ENCODE data around the gene TIGD1.
A peak's percentile ranks its signal among the peaks of the same experiment; 100 is the strongest.

TIGD1 gene

DNA sequence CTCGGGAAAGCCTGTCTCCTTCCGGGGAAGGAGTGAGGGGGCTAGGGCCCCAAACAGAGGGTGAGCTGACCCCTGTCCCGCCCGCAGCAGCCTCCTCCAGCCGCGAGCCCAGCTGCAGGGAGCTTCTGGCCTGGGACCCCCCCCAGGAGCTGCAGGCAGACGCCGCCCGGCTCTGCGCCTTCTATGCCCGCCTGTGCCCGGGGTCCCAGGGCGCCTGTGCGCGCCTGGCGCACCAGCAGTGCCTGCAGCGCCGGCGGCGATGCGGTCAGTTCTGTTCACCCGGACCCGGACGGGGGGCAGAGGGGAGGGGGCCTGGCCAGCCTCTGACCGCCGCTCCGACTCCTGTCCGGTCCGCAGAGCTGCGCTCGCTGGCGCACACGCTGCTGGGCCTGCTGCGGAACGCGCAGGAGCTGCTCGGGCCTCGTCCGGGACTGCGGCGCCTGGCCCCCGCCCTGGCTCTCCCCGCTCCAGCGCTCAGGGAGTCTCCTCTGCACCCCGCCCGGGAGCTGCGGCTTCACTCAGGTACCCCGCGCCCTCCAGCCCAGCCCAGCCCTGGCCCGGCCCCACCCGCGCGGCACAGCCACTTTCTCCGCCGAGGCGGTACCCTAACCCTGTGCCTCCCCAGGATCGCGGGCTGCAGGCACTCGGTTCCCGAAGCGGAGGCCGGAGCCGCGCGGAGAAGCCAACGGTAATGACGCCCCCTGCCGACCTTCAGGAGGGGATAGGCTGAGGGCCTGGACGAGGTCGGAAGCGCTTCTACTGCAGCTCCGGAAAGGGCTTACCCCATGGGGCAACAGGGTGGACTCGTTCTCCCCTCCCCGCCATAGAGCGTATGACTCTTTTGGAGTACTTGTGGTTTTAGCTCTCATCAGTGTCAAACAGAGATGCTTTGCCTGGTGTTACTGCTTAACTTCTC is 26.4 kb downstream of the TIGD1 start:
- no peak for DNase-seq (ENCODE audit: low read depth)

DNA sequence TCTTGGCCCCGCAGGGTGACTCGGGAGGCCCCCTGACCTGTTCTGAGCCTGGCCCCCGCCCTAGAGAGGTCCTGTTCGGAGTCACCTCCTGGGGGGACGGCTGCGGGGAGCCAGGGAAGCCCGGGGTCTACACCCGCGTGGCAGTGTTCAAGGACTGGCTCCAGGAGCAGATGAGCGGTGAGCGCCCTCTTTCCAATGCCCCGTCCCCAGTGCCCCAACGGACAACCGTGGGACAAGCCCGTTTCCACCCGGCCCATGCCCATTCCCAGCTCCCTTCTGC is 27.0 kb downstream of the TIGD1 start:
- no peak for DNase-seq (ENCODE audit: low read depth)

GRCh38 chr2:232522623-232523401 is 27.5 kb downstream of the TIGD1 start:
- no peak for DNase-seq (ENCODE audit: low read depth)

- DNase-seq (ENCODE audit: low read depth) = peak; percentile 41
Observed at GRCh38 chr2:232521959-232522622, 28.3 kb downstream of the TIGD1 start.

GRCh38 chr2:232521098-232521497 is 29.3 kb downstream of the TIGD1 start:
- DNase-seq (ENCODE audit: low read depth) = no peak

- DNase-seq (ENCODE audit: low read depth) = no peak
Observed at GRCh38 chr2:232520489-232520888, 29.9 kb downstream of the TIGD1 start.

GRCh38 chr2:232519581-232520438 is 30.5 kb downstream of the TIGD1 start, which contains the start of gene PRSS56:
TSS of gene PRSS56 (plus strand) at chr2:232520388. CDS start at chr2:232520599, 211 bp downstream.
- DNase-seq (ENCODE audit: low read depth) = no peak

- DNase-seq (ENCODE audit: low read depth) = no peak
Observed at GRCh38 chr2:232518844-232519243, 31.5 kb downstream of the TIGD1 start.

GRCh38 chr2:232516551-232516950 is 33.8 kb downstream of the TIGD1 start:
- no peak for DNase-seq (ENCODE audit: low read depth)

DNA sequence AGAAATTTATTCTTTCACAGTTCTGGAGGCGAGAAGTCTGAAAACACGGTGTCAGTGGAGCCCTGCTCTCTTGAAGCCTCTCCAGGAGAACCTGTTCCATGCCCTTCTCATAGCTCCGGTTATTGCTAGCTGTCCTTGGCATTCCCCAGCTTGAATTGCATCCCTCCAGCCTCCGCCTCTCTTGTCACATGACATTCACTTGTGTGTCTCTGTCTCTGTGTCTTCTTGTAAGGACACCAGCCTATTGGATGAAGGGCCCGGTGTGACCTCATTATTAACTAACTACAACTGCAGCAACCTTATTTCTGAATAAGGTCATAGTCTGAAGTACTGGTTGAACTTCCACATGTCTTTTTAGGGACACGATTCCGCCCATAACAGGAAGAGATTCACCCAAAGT is 34.7 kb downstream of the TIGD1 start:
- DNase-seq (ENCODE audit: low read depth) = no peak

- DNase-seq (ENCODE audit: low read depth) = no peak
Observed at GRCh38 chr2:232513353-232513752, 37.0 kb downstream of the TIGD1 start.

- DNase-seq (ENCODE audit: low read depth) = no peak
Observed at GRCh38 chr2:232512602-232513001, 37.8 kb downstream of the TIGD1 start.

DNA sequence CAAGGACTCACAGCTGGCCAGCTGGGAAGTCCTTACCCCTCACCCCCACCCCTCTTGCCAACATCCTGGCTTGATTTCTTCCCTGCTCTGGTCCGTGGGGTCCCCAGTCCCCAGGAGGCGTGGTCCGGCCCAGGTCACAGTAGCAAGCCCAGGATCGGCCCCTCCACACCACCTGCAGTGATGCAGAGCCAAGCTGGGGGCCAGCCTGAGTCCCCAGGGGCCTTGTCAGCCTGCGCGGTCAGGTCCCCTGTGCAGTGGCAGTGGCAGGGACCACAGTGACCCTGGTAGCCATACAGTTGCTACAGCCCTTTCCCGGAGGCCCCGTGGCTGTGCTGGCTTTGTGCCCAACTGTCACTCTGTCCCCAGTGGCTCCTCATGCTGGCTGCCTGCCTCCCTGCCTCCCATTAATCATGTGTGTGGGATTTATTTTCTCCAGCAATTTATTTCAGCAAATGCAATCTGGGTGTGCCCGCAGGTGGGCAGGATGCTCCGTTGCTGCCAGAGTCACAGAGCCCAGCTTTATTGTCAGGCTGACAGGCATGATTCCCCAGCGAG is 38.9 kb downstream of the TIGD1 start:
- no peak for DNase-seq (ENCODE audit: low read depth)

GRCh38 chr2:232508251-232508650 is 42.1 kb downstream of the TIGD1 start:
- no peak for DNase-seq (ENCODE audit: low read depth)

GRCh38 chr2:232506709-232507108 is 43.6 kb downstream of the TIGD1 start:
- DNase-seq (ENCODE audit: low read depth) = no peak

GRCh38 chr2:232505856-232506255 is 44.5 kb downstream of the TIGD1 start:
- no peak for DNase-seq (ENCODE audit: low read depth)

DNA sequence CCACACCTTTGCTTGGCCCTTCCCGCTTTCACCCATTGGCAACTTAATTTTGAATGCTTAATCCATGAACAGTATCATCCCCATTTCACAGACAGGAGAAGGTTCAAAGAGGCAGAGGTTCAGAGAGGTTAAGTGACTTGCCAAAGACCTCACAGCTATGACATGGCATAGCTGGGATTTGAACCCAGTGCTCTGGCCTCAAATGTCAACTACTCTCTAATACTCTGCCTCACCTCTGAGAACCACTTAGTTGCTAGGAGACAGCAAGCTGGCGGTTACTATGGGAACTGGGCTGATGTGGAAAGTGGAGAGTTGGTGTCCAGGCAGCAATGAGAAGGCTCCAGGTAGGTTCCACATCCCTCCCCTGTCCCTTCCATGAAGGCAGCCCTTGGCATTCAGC is 45.9 kb downstream of the TIGD1 start:
- DNase-seq (ENCODE audit: low read depth) = no peak

DNA sequence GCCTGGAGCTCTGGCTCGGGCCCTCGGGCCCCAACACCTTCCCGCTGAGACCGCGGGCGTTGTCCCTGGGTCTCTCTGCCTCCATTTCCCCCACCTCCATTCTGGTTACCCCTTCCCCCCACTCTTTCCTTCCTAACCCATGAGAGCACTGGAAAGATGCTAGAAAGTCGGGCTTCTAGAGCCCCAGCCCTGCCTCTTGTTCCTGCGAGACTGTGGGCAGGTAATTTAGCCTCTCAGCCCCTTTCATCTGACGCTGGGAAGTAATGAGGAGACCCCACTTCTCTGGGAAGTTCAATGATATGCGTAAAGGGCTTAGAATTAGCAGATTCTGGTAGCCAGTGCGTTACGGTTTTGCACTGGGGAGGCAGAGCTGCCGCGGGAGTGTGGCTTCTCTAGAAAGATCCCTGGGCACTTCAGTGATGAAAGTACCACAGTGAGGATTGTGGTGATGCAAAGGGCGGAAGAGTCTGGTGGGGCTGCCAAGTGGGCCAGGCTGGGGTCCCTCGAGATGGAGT is 46.5 kb downstream of the TIGD1 start:
- no peak for DNase-seq (ENCODE audit: low read depth)

DNA sequence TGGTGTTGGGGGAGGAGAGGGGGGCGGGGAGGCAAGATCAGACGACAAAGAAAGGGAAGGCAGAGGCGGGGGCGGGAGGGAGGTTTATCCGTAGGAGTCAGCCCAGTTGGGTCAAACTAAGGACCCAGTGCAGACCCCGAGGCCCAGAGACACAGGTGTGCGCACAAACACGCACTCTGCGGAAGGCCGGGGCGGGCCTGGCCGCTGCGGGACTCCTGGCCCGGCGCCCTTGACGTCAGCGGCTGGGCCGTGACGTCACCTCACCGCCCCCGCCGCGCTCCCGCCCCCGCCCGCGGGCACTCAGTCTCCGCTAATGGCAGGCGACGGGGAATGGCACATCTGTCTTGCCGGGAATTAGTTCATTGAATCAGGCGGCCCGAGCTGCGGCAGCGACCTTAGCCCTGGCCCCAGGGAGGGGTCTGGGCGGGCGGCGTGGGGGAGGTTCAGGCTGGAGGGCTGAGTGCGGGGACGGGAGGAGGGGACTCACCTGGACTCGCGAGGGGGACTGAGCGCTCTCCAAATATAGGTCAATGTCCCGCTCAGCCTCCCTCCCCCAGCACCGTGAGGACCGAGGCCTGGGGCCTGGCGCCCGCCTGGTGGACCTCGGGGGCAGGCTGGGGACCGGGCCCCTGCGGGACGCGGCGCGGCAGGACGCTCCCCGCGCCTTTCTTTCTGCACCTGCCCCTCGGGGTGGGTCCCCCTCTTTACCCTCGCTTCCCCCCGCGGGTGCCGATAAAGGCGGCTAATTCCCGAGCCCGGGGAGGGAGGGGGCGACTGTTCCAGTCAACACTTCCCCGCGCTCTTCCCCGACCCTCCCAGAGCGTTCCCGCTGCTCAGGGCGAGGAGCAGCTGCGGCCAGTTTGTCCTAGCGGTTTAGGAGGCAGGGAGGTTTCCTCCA is 47.2 kb downstream of the TIGD1 start:
- DNase-seq (ENCODE audit: low read depth) = no peak

DNA sequence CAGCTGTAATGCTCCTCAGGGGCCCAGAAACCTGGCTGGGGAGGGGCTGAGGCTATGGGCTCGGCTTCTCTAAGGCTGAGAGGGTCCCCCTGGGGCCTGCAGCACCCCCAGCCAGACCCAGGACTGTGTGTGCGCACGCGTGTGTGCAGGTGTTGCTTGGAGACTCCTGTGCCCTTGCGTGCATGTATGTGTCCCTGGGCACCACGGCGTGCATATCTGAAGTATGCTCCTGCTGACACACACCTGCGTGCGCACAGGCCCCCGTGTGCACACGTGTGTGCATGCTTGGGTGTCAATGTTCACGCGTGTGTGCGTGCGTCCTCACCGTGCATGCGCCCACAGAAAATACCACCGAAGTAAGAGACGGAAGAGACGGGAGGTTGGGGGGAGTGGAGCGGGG is 47.8 kb downstream of the TIGD1 start:
- DNase-seq (ENCODE audit: low read depth) = no peak
